Measurements from ENCODE around the gene SMARCC2. TPM values are rescaled to one million over a fixed set of nuclear protein-coding genes. Genes with fewer than 3 reads are reported as not detected.
A peak's percentile ranks its signal among the peaks of the same experiment; 100 is the strongest.

The SMARCC2 gene
- total RNA-seq, 1 donor from 2014 or later = 67.1 TPM

- Histone ChIP-seq H3K36me3 (peaks cover 60% of the 10 kb centered on the region), H3K4me3 (peak overlapping the region; percentile 75), H3K9me3 (replicated peaks) (no peaks in the 10 kb centered on the region), H3K27ac (replicated peaks) (peak overlapping the region; percentile 96), H3K4me1 (peaks cover 55% of the 10 kb centered on the region), H3K27me3 (ENCODE audit: low read depth) (no peaks in the 10 kb centered on the region)
- TF ChIP-seq CTCF (IDR thresholded peaks at IDR 0.05; ENCODE audit: borderline replicate concordance) = no peak
- intact Hi-C loops (cut with micrococcal nuclease) = no loop called here
- no peak for DNase-seq
Observed at GRCh38 chr12:56160193-56160763, 29.0 kb downstream of the SMARCC2 start.

DNA sequence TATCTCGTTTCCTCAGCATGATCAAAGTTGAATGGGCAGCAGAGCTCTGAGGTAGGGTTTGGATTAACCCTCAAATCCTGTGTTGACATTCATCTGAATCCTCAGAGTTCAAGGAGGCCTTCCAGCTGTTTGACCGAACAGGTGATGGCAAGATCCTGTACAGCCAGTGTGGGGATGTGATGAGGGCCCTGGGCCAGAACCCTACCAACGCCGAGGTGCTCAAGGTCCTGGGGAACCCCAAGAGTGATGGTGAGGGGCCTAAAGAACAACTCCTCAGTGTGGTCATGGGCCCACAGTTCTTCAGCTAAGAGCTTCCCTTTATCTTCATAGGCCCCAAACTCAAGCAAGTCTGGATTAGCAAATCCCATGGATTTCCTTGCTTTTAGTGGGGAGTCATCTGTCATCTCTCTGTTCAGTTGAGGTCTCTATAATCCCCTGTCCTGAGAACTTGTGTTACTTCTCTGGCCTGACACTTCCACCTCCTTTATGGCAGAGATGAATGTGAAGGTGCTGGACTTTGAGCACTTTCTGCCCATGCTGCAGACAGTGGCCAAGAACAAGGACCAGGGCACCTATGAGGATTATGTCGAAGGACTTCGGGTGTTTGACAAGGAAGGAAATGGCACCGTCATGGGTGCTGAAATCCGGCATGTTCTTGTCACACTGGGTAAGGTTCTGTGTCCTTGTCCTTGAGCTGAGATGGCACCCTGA is 29.6 kb downstream of the SMARCC2 start:
- H3K4me3 ChIP-seq = peak overlapping the region; percentile 75
- no peaks in the 10 kb centered on the region for H3K27me3 ChIP-seq (ENCODE audit: low read depth)
- intact Hi-C loops (cut with micrococcal nuclease) = loop anchor here (5.0 kb wide), 1 partner anchor 42 kb away; the partner anchor contains the start of genes RPL41 and ZC3H10
- H3K27ac ChIP-seq (replicated peaks) = peak overlapping the region; percentile 96
- DNase-seq = no peak
- TF ChIP-seq CTCF (IDR thresholded peaks at IDR 0.05; ENCODE audit: borderline replicate concordance) = no peak
- peaks cover 52% of the 10 kb centered on the region for H3K4me1 ChIP-seq
- no peaks in the 10 kb centered on the region for H3K9me3 ChIP-seq (replicated peaks)
- peaks cover 54% of the 10 kb centered on the region for H3K36me3 ChIP-seq

DNA sequence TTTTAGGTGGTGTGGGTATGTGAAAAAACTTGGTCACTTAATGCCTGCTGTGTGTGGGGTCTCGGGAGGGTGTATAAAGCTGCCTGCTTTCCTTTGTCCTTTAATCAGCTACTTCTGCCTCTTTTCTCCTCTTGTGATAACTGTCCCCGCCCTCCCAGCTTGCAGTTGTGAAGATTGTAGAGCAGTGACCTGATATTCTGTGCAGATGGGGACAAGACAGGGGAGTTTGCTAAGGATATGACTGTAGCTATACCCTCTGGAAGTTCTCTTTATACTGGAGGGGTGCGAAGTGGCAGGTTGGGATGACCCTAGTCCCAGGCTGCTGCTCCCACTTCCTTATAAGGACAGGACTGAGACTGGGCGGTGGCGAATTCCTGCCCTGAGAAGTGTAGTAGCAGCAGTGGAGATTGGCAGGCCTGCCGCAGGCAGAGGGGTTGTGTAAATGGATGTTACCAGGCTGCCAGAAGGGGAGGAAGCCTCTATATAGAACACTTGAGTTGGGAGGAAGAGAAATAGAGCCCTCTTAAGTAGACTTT is 30.3 kb downstream of the SMARCC2 start:
- peaks cover 52% of the 10 kb centered on the region for H3K4me1 ChIP-seq
- peak; percentile 81 for DNase-seq
- no peaks in the 10 kb centered on the region for H3K27me3 ChIP-seq (ENCODE audit: low read depth)
- intact Hi-C loops (cut with micrococcal nuclease) = loop anchor here (5.0 kb wide), 1 partner anchor 42 kb away; the partner anchor contains the start of genes RPL41 and ZC3H10
- no peak for TF ChIP-seq CTCF (IDR thresholded peaks at IDR 0.05; ENCODE audit: borderline replicate concordance)
- H3K4me3 ChIP-seq = peak overlapping the region; percentile 75
- no peaks in the 10 kb centered on the region for H3K9me3 ChIP-seq (replicated peaks)
- H3K27ac ChIP-seq (replicated peaks) = peak overlapping the region; percentile 96
- peaks cover 47% of the 10 kb centered on the region for H3K36me3 ChIP-seq

DNA sequence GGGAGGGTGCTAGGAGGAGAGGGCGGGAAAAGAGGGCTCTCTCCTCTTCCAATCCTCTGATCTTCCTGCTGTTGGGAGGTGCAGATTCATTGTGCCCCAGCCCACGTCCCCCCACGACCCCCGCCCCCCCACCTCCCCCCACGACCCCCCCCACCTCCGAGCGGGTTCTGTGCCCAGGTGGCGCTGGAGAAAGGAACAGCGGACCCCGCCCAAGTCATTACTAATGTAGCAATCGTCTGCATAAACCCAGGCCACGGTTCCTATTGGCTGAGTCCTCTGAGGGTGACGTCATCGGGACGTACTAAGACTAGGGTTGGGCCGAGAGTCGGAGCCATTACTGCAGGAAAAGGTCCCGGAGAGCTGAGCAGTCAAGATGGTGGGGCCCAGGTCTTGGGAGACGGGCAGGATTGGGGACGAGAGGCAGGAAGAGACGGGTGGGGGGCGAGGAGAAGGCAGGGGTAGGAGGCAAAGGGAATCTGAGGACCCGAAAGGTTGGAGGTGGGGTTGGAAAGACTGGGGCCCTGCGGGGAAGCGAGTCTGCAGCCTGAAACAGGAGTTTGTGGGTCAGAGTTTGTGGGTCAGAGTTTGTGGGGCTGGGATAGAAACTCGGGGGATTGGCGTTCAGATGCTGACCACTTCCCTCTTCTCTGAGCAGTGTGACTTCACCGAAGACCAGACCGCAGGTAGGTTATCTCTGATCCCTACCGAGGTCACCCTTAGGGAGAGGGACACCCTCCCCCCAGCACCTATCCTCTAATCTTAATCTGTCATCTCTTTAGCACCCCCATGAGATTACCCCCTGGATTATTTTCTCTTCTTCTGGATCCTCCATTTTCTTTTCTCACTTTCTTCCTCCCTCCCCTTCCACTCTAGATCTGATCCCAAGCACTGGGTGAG is 31.0 kb downstream of the SMARCC2 start, which contains the start of gene MYL6:
Gene MYL6, plus strand, starts transcription at position 331 of the 897 bp plus-strand sequence. Its CDS starts 43 bp downstream, at position 374.
- no peak for TF ChIP-seq CTCF (IDR thresholded peaks at IDR 0.05; ENCODE audit: borderline replicate concordance)
- peak within 1 kb of the TSS; percentile 75 for H3K4me3 ChIP-seq
- DNase-seq = peak; percentile 94
- H3K36me3 ChIP-seq = peaks cover 40% of the 10 kb centered on the region
- peaks cover 56% of the 10 kb centered on the region for H3K4me1 ChIP-seq
- H3K27me3 ChIP-seq (ENCODE audit: low read depth) = no peaks in the 10 kb centered on the region
- H3K9me3 ChIP-seq (replicated peaks) = no peaks in the 10 kb centered on the region
- intact Hi-C loops (cut with micrococcal nuclease) = loop anchor here (5.0 kb wide), 1 partner anchor 41 kb away; the partner anchor contains the start of genes RPL41 and ZC3H10
- H3K27ac ChIP-seq (replicated peaks) = peak within 1 kb of the TSS; percentile 96

Data from left ventricle myocardium inferior (tissue), 1 donor.